ENCODE data around the gene FOXN1. TPM values are rescaled to one million over a fixed set of nuclear protein-coding genes. Genes with fewer than 3 reads are reported as not detected.
"Not testable (repeated sequence)": the region's sequence is repeated elsewhere in the genome, so short reads cannot be mapped to it uniquely, and the experiment has no call there.

FOXN1 gene
- total and polyA plus RNA-seq, 8 donors = 0.02 to 0.19 (median 0.09) TPM; not detected in 5

DNA sequence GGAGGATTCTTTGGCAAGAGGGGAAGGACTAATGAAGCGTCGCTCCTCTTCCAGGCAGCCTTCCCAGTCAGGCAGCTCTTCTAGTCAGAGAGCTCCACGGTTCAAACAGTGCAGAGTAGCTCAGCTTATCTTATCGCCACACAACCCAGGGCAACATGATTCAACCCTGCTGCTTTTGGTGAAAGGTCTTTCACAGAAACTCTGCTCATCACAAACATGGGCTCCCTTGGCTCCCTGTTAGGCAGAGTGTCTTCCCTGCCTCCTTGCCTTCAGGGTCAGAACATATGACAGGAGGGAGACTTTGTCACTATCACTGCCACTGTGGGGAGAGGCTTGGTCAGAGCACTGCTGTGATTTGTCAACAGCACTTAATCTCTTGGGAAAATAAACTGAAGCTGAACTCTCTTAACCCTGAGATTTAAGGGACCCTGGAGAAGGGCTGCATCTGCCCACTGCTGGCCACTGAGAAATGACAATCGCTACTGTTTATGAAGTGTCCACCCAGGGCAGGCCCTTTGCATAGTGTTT lies 39.6 kb upstream of the FOXN1 start:
- H3K4me1 ChIP-seq = no peaks in the 10 kb centered on the region
- ATAC-seq (no peak), FAIRE-seq (no peak), DNase-seq (peak in 1 of 6 donors; percentile 6)
- H3K9me3 ChIP-seq = no peaks in the 10 kb centered on the region
- H3K4me3 ChIP-seq = no peak overlapping the region
- H3K36me3 ChIP-seq = no peaks in the 10 kb centered on the region
- no peaks in the 10 kb centered on the region for H3K27me3 ChIP-seq
- TF ChIP-seq CTCF (IDR thresholded peaks at IDR 0.05) = no peak
- WGBS, 2 donors = 32 to 35% methylated on average over 5 of the region's 5 CpGs
- intact Hi-C loops (cut with DNase I) = no loop called here
- H3K27ac ChIP-seq = no peak overlapping the region

GRCh38 chr17:28467456-28468025 lies 38.6 kb upstream of the FOXN1 start:
- no peak for TF ChIP-seq CTCF (IDR thresholded peaks at IDR 0.05)
- Histone ChIP-seq H3K4me1 (no peaks in the 10 kb centered on the region), H3K27me3 (no peaks in the 10 kb centered on the region), H3K27ac (no peak overlapping the region), H3K36me3 (no peaks in the 10 kb centered on the region), H3K9me3 (no peaks in the 10 kb centered on the region), H3K4me3 (no peak overlapping the region)
- WGBS, 2 donors = 78 to 89% methylated on average over 17 of the region's 17 CpGs
- no peak for DNase-seq
- FAIRE-seq = no peak
- intact Hi-C loops (cut with DNase I) = no loop called here
- peak in 1 of 4 donors; percentile 15 for ATAC-seq

- H3K4me3 ChIP-seq; H3K9me3 ChIP-seq; intact Hi-C loops (cut with DNase I); H3K27me3 ChIP-seq; FAIRE-seq; H3K4me1 ChIP-seq; H3K27ac ChIP-seq; H3K36me3 ChIP-seq; ATAC-seq: not testable (repeated sequence)
- DNase-seq = peak in 1 of 6 donors; percentile 10
- WGBS, 2 donors = 82 to 92% methylated on average over 15 to 20 of the region's 20 CpGs
Measured at GRCh38 chr17:28468033-28468735, 38.0 kb upstream of the FOXN1 start.

DNA sequence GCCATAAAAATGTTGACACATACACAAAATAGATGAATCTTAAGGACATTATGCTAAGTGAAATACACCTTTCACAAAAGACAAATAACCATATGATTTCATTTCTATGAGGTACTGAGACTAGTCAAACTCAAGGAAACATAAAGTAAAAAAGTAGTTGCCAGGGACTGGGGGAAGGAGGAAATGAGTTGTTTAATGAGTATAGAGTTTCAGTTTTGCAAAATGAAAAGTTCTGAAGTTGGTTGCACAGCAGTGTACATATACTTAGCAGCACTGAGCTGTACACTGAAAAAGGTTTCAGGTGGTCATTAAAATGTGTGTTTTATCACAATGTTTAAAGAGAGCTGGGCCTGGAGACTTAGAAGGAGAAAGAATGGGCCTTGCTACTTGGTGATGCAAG lies 37.4 kb upstream of the FOXN1 start:
- no peak for TF ChIP-seq CTCF (IDR thresholded peaks at IDR 0.05)
- no peak for FAIRE-seq
- Histone ChIP-seq H3K4me1 (no peaks in the 10 kb centered on the region), H3K4me3 (no peak overlapping the region), H3K36me3 (no peaks in the 10 kb centered on the region), H3K27ac (no peak overlapping the region), H3K27me3 (no peaks in the 10 kb centered on the region), H3K9me3 (no peaks in the 10 kb centered on the region)
- intact Hi-C loops (cut with DNase I) = no loop called here
- ATAC-seq = peak in 1 of 4 donors; percentile 17
- DNase-seq = no peak

GRCh38 chr17:28469376-28469775 lies 36.8 kb upstream of the FOXN1 start:
- Histone ChIP-seq H3K36me3 (no peaks in the 10 kb centered on the region), H3K27me3 (no peaks in the 10 kb centered on the region), H3K4me1 (no peaks in the 10 kb centered on the region), H3K4me3 (no peak overlapping the region), H3K9me3 (no peaks in the 10 kb centered on the region), H3K27ac (no peak overlapping the region)
- no peak for FAIRE-seq
- TF ChIP-seq CTCF (IDR thresholded peaks at IDR 0.05) = no peak
- intact Hi-C loops (cut with DNase I) = no loop called here
- no peak for ATAC-seq
- peak in 1 of 6 donors; percentile 18 for DNase-seq
- 86 to 91% methylated on average over 8 of the region's 8 CpGs for WGBS, 2 donors

Data from pancreas (tissue), 10 donors.